SK-N-MC (cell line): ENCODE results near the gene PACSIN2.
"Not testable (repeated sequence)": the region's sequence is repeated elsewhere in the genome, so short reads cannot be mapped to it uniquely, and the experiment has no call there.

Experiments used
- EZH2 ChIP-seq: fragments of 200-600 bp; sonication (generic); IDR thresholded peaks from one replicate; pipeline ENCODE4 v1.6.1; 2017; ENCODE audit warnings: antibody characterized with exemption
- FOXP2 ChIP-seq: optimal IDR thresholded peaks from 2 replicates; pipeline ENCODE3; 2011; ENCODE audit warnings: mild to moderate bottlenecking, moderate library complexity; ENCODE audit not compliant: insufficient read depth; ENCODE audit errors: extremely low read length, control extremely low read depth
- POLR2AphosphoS5 ChIP-seq: IDR thresholded peaks from 2 replicates; pipeline ENCODE4 v1.6.1; 2012; ENCODE audit warnings: mild to moderate bottlenecking, low read depth, low read length, borderline replicate concordance

DNA sequence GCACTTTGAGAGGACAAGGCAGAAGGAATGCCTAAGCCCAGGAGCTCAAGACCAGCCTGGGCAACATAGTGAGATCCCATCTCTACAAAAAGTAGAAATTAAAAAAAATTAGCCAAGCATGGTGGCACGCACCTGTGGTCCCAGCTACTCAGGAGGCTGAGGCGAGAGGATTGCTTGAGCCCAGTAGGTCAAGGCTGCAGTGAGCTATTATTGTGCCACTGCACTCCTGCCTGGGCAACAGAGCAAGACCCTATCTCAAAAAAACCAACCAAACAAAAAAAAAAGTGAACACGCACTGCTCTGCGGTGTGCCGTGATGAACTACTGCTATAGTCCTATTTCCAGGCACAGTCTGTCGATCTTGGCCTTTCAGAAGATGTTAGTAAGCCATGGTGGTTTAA, 97.6 kb downstream of the PACSIN2 start:
- not testable (repeated sequence) for TF ChIP-seq EZH2, POLR2AphosphoS5, FOXP2
